PFSK-1 (cell line): ENCODE measurements around the gene ZSWIM6.

ENCODE experiments used
- FOXP2 ChIP-seq: optimal IDR thresholded peaks from 2 replicates; pipeline ENCODE3; 2011; ENCODE audit warnings: borderline replicate concordance, control low read depth, inconsistent platforms; ENCODE audit not compliant: insufficient read depth; ENCODE audit errors: extremely low read length, extremely low read depth
- POLR2AphosphoS5 ChIP-seq: IDR thresholded peaks from 2 replicates; pipeline ENCODE4 v1.6.1; 2012; ENCODE audit warnings: low read depth, mild to moderate bottlenecking, control low read depth, low read length, moderate library complexity
- SIN3A ChIP-seq: IDR thresholded peaks from 2 replicates; pipeline ENCODE4 v1.6.1; 2012; ENCODE audit warnings: mild to moderate bottlenecking, low read length, moderate library complexity, borderline replicate concordance; ENCODE audit not compliant: insufficient read depth
- TAF1 ChIP-seq: IDR thresholded peaks from 2 replicates; pipeline ENCODE4 v1.6.1; 2012; ENCODE audit warnings: low read length, control low read depth, borderline replicate concordance; ENCODE audit not compliant: insufficient read depth
- TF ChIP-seq, protein P1 (sequence below), 2 experiments: IDR thresholded peaks; 2 replicates each; pipeline versions ENCODE4 v1.6.1 to v1.8.0; 2011 to 2012; ENCODE audit warnings: low read depth in 2 of 2, low read length in 2 of 2, control low read depth in 1 of 2, inconsistent platforms in 1 of 2, mild to moderate bottlenecking in 1 of 2, moderate library complexity in 1 of 2; ENCODE audit not compliant: insufficient read depth in 1 of 2

ZSWIM6 gene

DNA sequence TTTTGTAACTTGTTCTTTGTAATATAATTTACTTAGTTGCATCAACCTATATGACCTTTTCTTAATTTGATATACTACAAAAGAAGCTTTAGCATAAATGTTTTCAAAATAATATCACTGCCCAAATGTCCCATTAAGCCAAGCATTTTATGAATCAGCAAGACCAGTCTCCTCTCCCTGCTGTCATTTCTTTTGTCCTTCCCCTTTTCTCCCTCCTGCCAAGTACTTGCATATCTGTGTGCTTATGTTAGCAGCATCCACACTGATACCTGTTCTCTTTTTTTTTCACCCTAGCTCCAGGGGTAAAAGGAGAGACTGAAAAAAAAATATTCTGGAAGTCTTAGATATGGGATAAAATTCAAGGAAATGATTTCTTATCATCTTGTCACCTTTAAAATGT lies 69.7 kb downstream of the ZSWIM6 start:
- TF ChIP-seq TAF1 (no peak), POLR2AphosphoS5 (no peak)

- no peak for TF ChIP-seq FOXP2
- TF ChIP-seq SIN3A = no peak
These were observed 70.3 kb downstream of the ZSWIM6 start for GRCh38 chr5:61402244-61402823.

DNA sequence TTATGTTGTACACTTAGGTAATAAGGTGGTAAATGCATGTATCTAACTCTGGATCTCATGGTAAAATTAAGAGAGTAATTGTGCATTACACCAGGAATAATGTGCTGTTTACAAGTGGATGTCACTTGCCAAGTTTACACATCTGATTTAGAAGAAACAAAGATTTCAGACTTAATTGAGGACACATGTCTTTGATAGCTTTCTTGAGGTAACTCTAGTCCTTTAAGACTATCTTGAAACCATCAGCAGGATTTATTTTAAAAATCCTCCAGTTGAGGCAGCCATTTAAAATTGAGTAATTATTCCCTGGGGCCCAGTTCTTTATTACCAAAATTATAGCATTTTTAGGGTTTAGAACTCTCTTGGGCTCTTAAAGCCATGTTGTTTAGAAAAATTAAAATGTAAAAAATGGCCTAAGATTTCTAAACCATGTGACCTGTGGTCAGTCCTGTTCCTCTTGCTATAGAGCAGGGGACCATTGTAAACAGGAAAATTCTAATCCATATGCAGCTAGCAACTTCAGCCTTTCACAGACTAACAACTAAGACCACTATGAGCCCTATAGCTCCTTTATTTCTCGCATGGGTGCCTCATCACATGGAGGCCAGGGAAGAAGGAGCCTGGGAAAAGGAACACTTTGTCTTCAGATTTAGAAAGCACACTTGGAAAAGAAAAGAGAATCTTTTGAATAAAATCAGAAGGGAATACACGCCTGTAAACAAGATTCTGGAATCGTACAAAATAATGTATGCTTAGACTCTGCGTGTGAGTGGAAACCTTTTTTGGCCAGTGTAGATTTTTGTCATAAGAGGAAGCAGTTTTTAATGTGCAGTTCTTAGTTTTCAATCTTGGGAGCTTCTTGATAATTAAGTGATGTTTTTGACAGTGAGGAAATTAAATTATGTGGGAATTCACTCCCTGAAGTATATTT lies 71.2 kb downstream of the ZSWIM6 start:
- TF ChIP-seq SIN3A = no peak
- TF ChIP-seq, protein P1, sequence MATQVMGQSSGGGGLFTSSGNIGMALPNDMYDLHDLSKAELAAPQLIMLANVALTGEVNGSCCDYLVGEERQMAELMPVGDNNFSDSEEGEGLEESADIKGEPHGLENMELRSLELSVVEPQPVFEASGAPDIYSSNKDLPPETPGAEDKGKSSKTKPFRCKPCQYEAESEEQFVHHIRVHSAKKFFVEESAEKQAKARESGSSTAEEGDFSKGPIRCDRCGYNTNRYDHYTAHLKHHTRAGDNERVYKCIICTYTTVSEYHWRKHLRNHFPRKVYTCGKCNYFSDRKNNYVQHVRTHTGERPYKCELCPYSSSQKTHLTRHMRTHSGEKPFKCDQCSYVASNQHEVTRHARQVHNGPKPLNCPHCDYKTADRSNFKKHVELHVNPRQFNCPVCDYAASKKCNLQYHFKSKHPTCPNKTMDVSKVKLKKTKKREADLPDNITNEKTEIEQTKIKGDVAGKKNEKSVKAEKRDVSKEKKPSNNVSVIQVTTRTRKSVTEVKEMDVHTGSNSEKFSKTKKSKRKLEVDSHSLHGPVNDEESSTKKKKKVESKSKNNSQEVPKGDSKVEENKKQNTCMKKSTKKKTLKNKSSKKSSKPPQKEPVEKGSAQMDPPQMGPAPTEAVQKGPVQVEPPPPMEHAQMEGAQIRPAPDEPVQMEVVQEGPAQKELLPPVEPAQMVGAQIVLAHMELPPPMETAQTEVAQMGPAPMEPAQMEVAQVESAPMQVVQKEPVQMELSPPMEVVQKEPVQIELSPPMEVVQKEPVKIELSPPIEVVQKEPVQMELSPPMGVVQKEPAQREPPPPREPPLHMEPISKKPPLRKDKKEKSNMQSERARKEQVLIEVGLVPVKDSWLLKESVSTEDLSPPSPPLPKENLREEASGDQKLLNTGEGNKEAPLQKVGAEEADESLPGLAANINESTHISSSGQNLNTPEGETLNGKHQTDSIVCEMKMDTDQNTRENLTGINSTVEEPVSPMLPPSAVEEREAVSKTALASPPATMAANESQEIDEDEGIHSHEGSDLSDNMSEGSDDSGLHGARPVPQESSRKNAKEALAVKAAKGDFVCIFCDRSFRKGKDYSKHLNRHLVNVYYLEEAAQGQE (IDR thresholded peaks at IDR 0.05; ENCODE audit: insufficient read depth in 1 of 2, low read depth in 2 of 2, low read length in 2 of 2) = no peak
- no peak for TF ChIP-seq TAF1
- no peak for TF ChIP-seq FOXP2
- no peak for TF ChIP-seq POLR2AphosphoS5

GRCh38 chr5:61405511-61406295 lies 73.6 kb downstream of the ZSWIM6 start:
- TF ChIP-seq TAF1 (no peak), POLR2AphosphoS5 (no peak), FOXP2 (no peak), SIN3A (no peak)
- TF ChIP-seq, protein P1 (IDR thresholded peaks at IDR 0.05; ENCODE audit: insufficient read depth in 1 of 2, low read depth in 2 of 2, low read length in 2 of 2) = no peak

DNA sequence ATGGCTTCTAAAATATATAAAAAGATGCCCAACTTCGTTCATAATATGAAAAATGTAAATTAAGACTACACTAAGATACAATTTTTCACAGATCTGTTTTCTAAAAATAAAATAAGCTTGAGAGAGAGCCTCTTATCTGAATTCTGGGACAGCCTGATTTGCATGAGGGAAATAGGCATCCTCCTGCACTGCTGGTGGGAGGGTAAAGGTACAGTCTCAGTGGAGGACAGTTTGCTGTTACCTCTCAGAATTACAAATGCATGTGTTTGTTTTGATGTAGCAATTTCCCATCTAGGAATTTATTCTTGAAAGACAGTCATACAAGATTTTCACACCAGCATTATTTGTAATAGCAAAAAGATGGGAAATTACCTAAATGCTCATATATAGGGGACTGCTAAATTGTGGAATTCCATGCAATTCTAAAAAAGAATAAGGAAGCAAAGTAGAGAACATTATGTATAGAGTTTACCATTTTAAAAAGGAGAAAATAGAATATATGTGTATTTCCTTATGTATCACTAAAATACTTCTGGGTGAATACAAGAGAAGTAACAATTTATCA lies 75.7 kb downstream of the ZSWIM6 start:
- TF ChIP-seq, protein P1 (IDR thresholded peaks at IDR 0.05; ENCODE audit: insufficient read depth in 1 of 2, low read depth in 2 of 2, low read length in 2 of 2) = no peak
- TF ChIP-seq POLR2AphosphoS5 (no peak), TAF1 (no peak), FOXP2 (no peak), SIN3A (no peak)
